Gastroesophageal sphincter (tissue), 3 donors: ENCODE measurements around the gene CACNA2D3.

ENCODE experiments used
- EP300 ChIP-seq: sonication (generic); formaldehyde crosslinking; IDR thresholded peaks from one replicate; pipeline ENCODE4 v1.6.1; 2017; ENCODE audit warnings: antibody characterized with exemption, mild to moderate bottlenecking
- POLR2A ChIP-seq, 2 donors: fragments of 450-650 bp; IDR thresholded peaks; one replicate each; pipeline ENCODE4 v1.6.1; 2017; ENCODE audit warnings: antibody characterized with exemption in 2 of 2, mild to moderate bottlenecking in 2 of 2, moderate library complexity in 1 of 2
- POLR2AphosphoS5 ChIP-seq: sonication (generic); formaldehyde crosslinking; IDR thresholded peaks from one replicate; pipeline ENCODE4 v1.6.1; 2017; ENCODE audit warnings: antibody characterized with exemption
- TF ChIP-seq, protein P1 (sequence below), 4 experiments: fragments of 200-600 bp in 2 of 4; fragments of 450-650 bp in 2 of 4; sonication (generic) in 1 of 4; IDR thresholded peaks; one replicate each; pipeline ENCODE4 v1.5.1; 2017 to 2019; ENCODE audit warnings: antibody characterized with exemption in 4 of 4, mild to moderate bottlenecking in 2 of 4, moderate library complexity in 2 of 4

- TF ChIP-seq, protein P1, sequence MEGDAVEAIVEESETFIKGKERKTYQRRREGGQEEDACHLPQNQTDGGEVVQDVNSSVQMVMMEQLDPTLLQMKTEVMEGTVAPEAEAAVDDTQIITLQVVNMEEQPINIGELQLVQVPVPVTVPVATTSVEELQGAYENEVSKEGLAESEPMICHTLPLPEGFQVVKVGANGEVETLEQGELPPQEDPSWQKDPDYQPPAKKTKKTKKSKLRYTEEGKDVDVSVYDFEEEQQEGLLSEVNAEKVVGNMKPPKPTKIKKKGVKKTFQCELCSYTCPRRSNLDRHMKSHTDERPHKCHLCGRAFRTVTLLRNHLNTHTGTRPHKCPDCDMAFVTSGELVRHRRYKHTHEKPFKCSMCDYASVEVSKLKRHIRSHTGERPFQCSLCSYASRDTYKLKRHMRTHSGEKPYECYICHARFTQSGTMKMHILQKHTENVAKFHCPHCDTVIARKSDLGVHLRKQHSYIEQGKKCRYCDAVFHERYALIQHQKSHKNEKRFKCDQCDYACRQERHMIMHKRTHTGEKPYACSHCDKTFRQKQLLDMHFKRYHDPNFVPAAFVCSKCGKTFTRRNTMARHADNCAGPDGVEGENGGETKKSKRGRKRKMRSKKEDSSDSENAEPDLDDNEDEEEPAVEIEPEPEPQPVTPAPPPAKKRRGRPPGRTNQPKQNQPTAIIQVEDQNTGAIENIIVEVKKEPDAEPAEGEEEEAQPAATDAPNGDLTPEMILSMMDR (IDR thresholded peaks at IDR 0.05) = no peak
- TF ChIP-seq POLR2A (IDR thresholded peaks at IDR 0.05) (no peak), POLR2AphosphoS5 (no peak), EP300 (no peak)
Observed at GRCh38 chr3:54543446-54543845, 421.1 kb downstream of the CACNA2D3 start.
